H9 (cell line): ENCODE results near the gene APOBR. TPM values are rescaled to one million over a fixed set of nuclear protein-coding genes. Genes with fewer than 3 reads are reported as not detected.

Experiments
- DNase-seq: peaks from one replicate; pipeline ENCODE4 v3.0.0-alpha.2; 2017
- H2AFZ ChIP-seq: one replicate; pipeline ENCODE4 v1.6.1; 2013; ENCODE audit warnings: mild to moderate bottlenecking, low read length, control low read depth, moderate library complexity
- H2AK5ac ChIP-seq: 2 replicates; pipeline ENCODE4 v1.6.1; 2013; ENCODE audit warnings: low read length, control low read depth, mixed read lengths; ENCODE audit not compliant: insufficient read length
- H2BK120ac ChIP-seq: one replicate; pipeline ENCODE4 v1.6.1; 2013; ENCODE audit warnings: low read depth, mild to moderate bottlenecking, low read length, control low read depth, inconsistent platforms; ENCODE audit not compliant: poor library complexity, severe bottlenecking
- H2BK12ac ChIP-seq: 2 replicates; pipeline ENCODE4 v1.6.1; 2013; ENCODE audit warnings: low read length, control low read depth, mixed read lengths, low read depth; ENCODE audit not compliant: insufficient read length
- H2BK15ac ChIP-seq: 2 replicates; pipeline ENCODE4 v1.6.1; 2013; ENCODE audit warnings: low read depth, low read length, control low read depth
- H2BK20ac ChIP-seq: one replicate; pipeline ENCODE4 v1.6.1; 2013; ENCODE audit warnings: low read depth, mild to moderate bottlenecking, low read length, control low read depth, inconsistent platforms; ENCODE audit not compliant: poor library complexity, severe bottlenecking
- H2BK5ac ChIP-seq: 2 replicates; pipeline ENCODE4 v1.6.1; 2013; ENCODE audit warnings: low read length, control low read depth, mixed read lengths; ENCODE audit not compliant: insufficient read length
- H3K14ac ChIP-seq: 2 replicates; pipeline ENCODE4 v1.6.1; 2013; ENCODE audit warnings: low read length, control low read depth; ENCODE audit not compliant: insufficient read depth
- H3K18ac ChIP-seq: 2 replicates; pipeline ENCODE4 v1.6.1; 2013; ENCODE audit warnings: low read depth, mild to moderate bottlenecking, mixed read lengths, low read length, control low read depth; ENCODE audit not compliant: insufficient read length
- H3K23ac ChIP-seq: 2 replicates; pipeline ENCODE4 v1.6.1; 2013; ENCODE audit warnings: low read length, control low read depth, mixed read lengths, low read depth; ENCODE audit not compliant: insufficient read length
- H3K23me2 ChIP-seq: 2 replicates; pipeline ENCODE4 v1.6.1; 2013; ENCODE audit warnings: low read depth, mild to moderate bottlenecking, mixed read lengths, low read length, control low read depth; ENCODE audit not compliant: insufficient read length, poor library complexity, severe bottlenecking
- H3K27ac ChIP-seq: 2 replicates; pipeline ENCODE4 v1.5.1; 2013; ENCODE audit warnings: low read length, control low read depth, mixed read lengths, low read depth; ENCODE audit not compliant: insufficient read length
- H3K27me3 ChIP-seq: 2 replicates; pipeline ENCODE4 v1.6.1; 2013; ENCODE audit warnings: low read length, control low read depth, inconsistent platforms; ENCODE audit not compliant: insufficient read depth
- H3K4ac ChIP-seq: 2 replicates; pipeline ENCODE4 v1.6.1; 2013; ENCODE audit warnings: low read depth, mild to moderate bottlenecking, control low read depth, inconsistent platforms, low read length, moderate library complexity
- H3K4me1 ChIP-seq: 2 replicates; pipeline ENCODE4 v1.6.1; 2013; ENCODE audit warnings: low read length, control low read depth, inconsistent platforms; ENCODE audit not compliant: insufficient read depth
- H3K4me2 ChIP-seq: 2 replicates; pipeline ENCODE4 v1.6.1; 2013; ENCODE audit warnings: low read length, control low read depth, mixed read lengths; ENCODE audit not compliant: insufficient read length, insufficient read depth
- H3K56ac ChIP-seq: 2 replicates; pipeline ENCODE4 v1.6.1; 2013; ENCODE audit warnings: low read depth, mild to moderate bottlenecking, mixed read lengths, low read length, control low read depth; ENCODE audit not compliant: insufficient read length
- H3K79me1 ChIP-seq: 2 replicates; pipeline ENCODE4 v1.6.1; 2013; ENCODE audit warnings: low read depth, mild to moderate bottlenecking, moderate library complexity, low read length, control low read depth, inconsistent platforms; ENCODE audit not compliant: insufficient read depth, poor library complexity, severe bottlenecking
- H3K79me2 ChIP-seq: 2 replicates; pipeline ENCODE4 v1.6.1; 2013; ENCODE audit warnings: low read length, control low read depth, inconsistent platforms; ENCODE audit not compliant: insufficient read depth
- H3K9ac ChIP-seq: 2 replicates; pipeline ENCODE4 v1.6.1; 2013; ENCODE audit warnings: low read length, control low read depth, mixed read lengths; ENCODE audit not compliant: insufficient read length; ENCODE audit errors: extremely low read depth
- H3K9me3 ChIP-seq: one replicate; pipeline ENCODE4 v1.6.1; 2013; ENCODE audit warnings: low read depth, low read length, inconsistent platforms; ENCODE audit not compliant: control insufficient read depth
- H3T11ph ChIP-seq: one replicate; pipeline ENCODE4 v1.6.1; 2013; ENCODE audit warnings: mild to moderate bottlenecking, low read length, control low read depth, inconsistent platforms
- H4K20me1 ChIP-seq: one replicate; pipeline ENCODE4 v1.6.1; 2013; ENCODE audit not compliant: control insufficient read depth, insufficient read length, insufficient read depth
- H4K5ac ChIP-seq: 2 replicates; pipeline ENCODE4 v1.6.1; 2013; ENCODE audit warnings: low read depth, mild to moderate bottlenecking, mixed read lengths, low read length, control low read depth; ENCODE audit not compliant: insufficient read length
- H4K8ac ChIP-seq: replicated peaks from 2 replicates; pipeline ENCODE4 v1.6.1; 2013; ENCODE audit warnings: low read length, control low read depth, mixed read lengths, low read depth; ENCODE audit not compliant: insufficient read length
- H4K91ac ChIP-seq: 2 replicates; pipeline ENCODE4 v1.6.1; 2013; ENCODE audit warnings: low read depth, mild to moderate bottlenecking, moderate library complexity, mixed read lengths, low read length, control low read depth; ENCODE audit not compliant: insufficient read length
- H3K27ac Mint-ChIP-seq, 3 experiments: 2 replicates in 2 of 3; 3 replicates in 1 of 3; pipeline ENCODE4 v1.8.0; 2020 to 2021; ENCODE audit warnings: mixed read lengths in 3 of 3, mild to moderate bottlenecking in 1 of 3, moderate library complexity in 1 of 3
- H3K27me3 Mint-ChIP-seq: 2 replicates; pipeline ENCODE4 v1.8.0; 2021; ENCODE audit warnings: low read depth, mild to moderate bottlenecking, moderate library complexity, mixed read lengths
- H3K36me3 Mint-ChIP-seq, 3 experiments: 2 replicates in 2 of 3; 3 replicates in 1 of 3; pipeline ENCODE4 v1.8.0; 2020 to 2021; ENCODE audit warnings: low read depth in 3 of 3, mixed read lengths in 3 of 3; ENCODE audit not compliant: insufficient read depth in 1 of 3
- H3K4me1 Mint-ChIP-seq, 2 experiments: 2 replicates each; pipeline ENCODE4 v1.8.0; 2020; ENCODE audit warnings: mixed read lengths in 2 of 2
- H3K4me3 Mint-ChIP-seq, 2 experiments: 2 replicates in 1 of 2; 3 replicates in 1 of 2; pipeline ENCODE4 v1.8.0; 2020 to 2021; ENCODE audit warnings: mild to moderate bottlenecking in 2 of 2, mixed read lengths in 2 of 2, moderate library complexity in 1 of 2
- H3K9me3 Mint-ChIP-seq, 2 experiments: 2 replicates in 1 of 2; 3 replicates in 1 of 2; pipeline ENCODE4 v1.8.0; 2020; ENCODE audit warnings: mild to moderate bottlenecking in 2 of 2, mixed read lengths in 2 of 2, moderate library complexity in 1 of 2
- CTCF ChIP-seq: fragments of 200-600 bp; sonication (generic); conservative IDR thresholded peaks from 3 replicates; pipeline ENCODE4 v1.8.0; 2021; ENCODE audit warnings: antibody characterized with exemption, mild to moderate bottlenecking
- WGBS: extraction: QIAGEN DNeasy Blood & Tissue Kit; methylation state at CpG from one replicate; pipeline ENCODE4 v1.1.7; 2013; ENCODE audit warnings: missing lambda C conversion rate, low lambda C conversion rate, mixed read lengths; ENCODE audit not compliant: insufficient read length; ENCODE audit errors: extremely low coverage; 5-methylcytosine and 5-hydroxymethylcytosine counted together
- total RNA-seq: library from RNA; stranded (reverse); gene quantifications from 2 replicates; pipeline ENCODE4 v1.2.1, GENCODE V29; 2021

APOBR gene
- total RNA-seq, 1 experiment from 2014 or later: not detected

- Histone ChIP-seq H3K4me1 (no peaks in the 10 kb centered on the region), H3K18ac (no peak overlapping the region), H2BK15ac (no peak overlapping the region), H3T11ph (no peak overlapping the region), H2BK20ac (no peak overlapping the region), H2BK120ac (no peak overlapping the region), H3K9ac (no peak overlapping the region), H3K4ac (no peak overlapping the region), H4K5ac (no peak overlapping the region), H4K20me1 (peaks cover 3% of the 10 kb centered on the region), H3K27me3 (no peaks in the 10 kb centered on the region), H3K9me3 (no peaks in the 10 kb centered on the region), H2BK12ac (no peak overlapping the region), H3K14ac (no peak overlapping the region), H2AK5ac (no peak overlapping the region), H3K79me1 (no peaks in the 10 kb centered on the region), H4K91ac (no peak overlapping the region), H2AFZ (no peak overlapping the region), H2BK5ac (no peak overlapping the region), H3K23ac (no peak overlapping the region), H3K4me2 (no peak overlapping the region), H3K23me2 (no peaks in the 10 kb centered on the region), H3K79me2 (no peaks in the 10 kb centered on the region), H3K27ac (no peak overlapping the region), H4K8ac (no peak overlapping the region), H3K56ac (no peak overlapping the region)
- TF ChIP-seq CTCF: no peak
- Mint-ChIP-seq H3K4me1 (peaks cover under 1 to 2% of the 10 kb centered on the region in 2 experiments; a peak in 1 of 4 replicates), H3K27me3 (peaks cover 23% of the 10 kb centered on the region), H3K27ac (0 out of 7 replicates have a peak overlapping the region, but pooled peaks of 1 of the 3 experiments have one; percentile 12), H3K36me3 (no peaks in the 10 kb centered on the region), H3K9me3 (no peaks in the 10 kb centered on the region), H3K4me3 (no peak overlapping the region; a peak in 1 of 5 replicates)
- no peak for DNase-seq
- WGBS: no CpG with 5 or more reads among the region's 9 CpGs
These were observed 2.9 kb downstream of the APOBR start for GRCh38 chr16:28497386-28497785.
